WTC11 (cell line): ENCODE data around the gene SARS1. TPM values are rescaled to one million over a fixed set of nuclear protein-coding genes. Genes with fewer than 3 reads are reported as not detected.
"Not testable (repeated sequence)": the region's sequence is repeated elsewhere in the genome, so short reads cannot be mapped to it uniquely, and the experiment has no call there.

ENCODE experiments used
- ATAC-seq: fragments of 200-7000 bp; cut with Tn5 transposase; 2 replicates; pipeline ENCODE4 v1.10.0; 2021; ENCODE audit warnings: mild to moderate bottlenecking, moderate library complexity
- CTCF ChIA-PET: fragments of 300-600 bp; sonication (Branson Sonifier 250); formaldehyde crosslinking; loops from one replicate; lab custom pipeline; 2021; ENCODE audit warnings: antibody characterized with exemption; lab: Charles Lee
- POLR2A ChIA-PET: fragments of 350-600 bp; sonication (Branson Sonifier 250); formaldehyde crosslinking; loops from one replicate; lab custom pipeline; 2021; ENCODE audit warnings: antibody characterized with exemption; lab: Charles Lee
- DNase-seq: peaks from one replicate; pipeline ENCODE4 v3.0.0; 2021; ENCODE audit warnings: low spot score
- H3K27ac Mint-ChIP-seq: 2 replicates; pipeline ENCODE4 v1.8.0; 2021; ENCODE audit warnings: mixed read lengths
- H3K27me3 Mint-ChIP-seq: 2 replicates; pipeline ENCODE4 v1.8.0; 2021; ENCODE audit warnings: low read depth, mild to moderate bottlenecking, moderate library complexity, mixed read lengths
- H3K36me3 Mint-ChIP-seq: 2 replicates; pipeline ENCODE4 v1.8.0; 2021; ENCODE audit warnings: mixed read lengths
- H3K4me1 Mint-ChIP-seq: 2 replicates; pipeline ENCODE4 v1.8.0; 2022; ENCODE audit warnings: mixed read lengths
- H3K4me3 Mint-ChIP-seq: 2 replicates; pipeline ENCODE4 v1.8.0; 2021; ENCODE audit warnings: mild to moderate bottlenecking, moderate library complexity, mixed read lengths
- H3K9me3 Mint-ChIP-seq: 2 replicates; pipeline ENCODE4 v1.8.0; 2021; ENCODE audit warnings: mixed read lengths
- HMGA2 ChIP-seq: fragments of 250-450 bp; sonication (Bioruptor Pico); IDR thresholded peaks from 2 replicates; pipeline ENCODE4 v1.4.0; 2021; ENCODE audit warnings: mild to moderate bottlenecking, moderate library complexity
- KAT7 ChIP-seq: sonication (generic); formaldehyde crosslinking; IDR thresholded peaks from 2 replicates; pipeline ENCODE4 v1.8.1; 2023; ENCODE audit warnings: missing genetic modification reagents, mild to moderate bottlenecking, borderline replicate concordance
- NFATC4 ChIP-seq: fragments of 250-450 bp; sonication (Bioruptor Pico); IDR thresholded peaks from 2 replicates; pipeline ENCODE4 v1.9.0; 2021; ENCODE audit warnings: mild to moderate bottlenecking
- NFE2L1 ChIP-seq: sonication (generic); formaldehyde crosslinking; IDR thresholded peaks from 2 replicates; pipeline ENCODE4 v1.8.1; 2023; ENCODE audit warnings: missing genetic modification reagents
- NR3C1 ChIP-seq: sonication (generic); formaldehyde crosslinking; conservative IDR thresholded peaks from 2 replicates; pipeline ENCODE4 v1.8.1; 2023; ENCODE audit warnings: low read depth, mild to moderate bottlenecking, missing genetic modification reagents
- RELA ChIP-seq: sonication (generic); formaldehyde crosslinking; IDR thresholded peaks from 2 replicates; pipeline ENCODE4 v1.8.1; 2022; ENCODE audit warnings: missing genetic modification reagents, mild to moderate bottlenecking, borderline replicate concordance
- SMAD4 ChIP-seq: sonication (generic); formaldehyde crosslinking; IDR thresholded peaks from 2 replicates; pipeline ENCODE4 v1.8.0; 2022; ENCODE audit warnings: mild to moderate bottlenecking, missing genetic modification reagents
- TCF7 ChIP-seq: sonication (generic); formaldehyde crosslinking; IDR thresholded peaks from 2 replicates; pipeline ENCODE4 v1.8.0; 2022; ENCODE audit warnings: mild to moderate bottlenecking, low read depth, missing genetic modification reagents, moderate library complexity
- ZNF219 ChIP-seq: sonication (generic); formaldehyde crosslinking; IDR thresholded peaks from 2 replicates; pipeline ENCODE4 v1.8.0; 2023; ENCODE audit warnings: missing genetic modification reagents, mild to moderate bottlenecking, borderline replicate concordance
- ZNF416 ChIP-seq: fragments of 250-450 bp; sonication (Bioruptor Pico); IDR thresholded peaks from 2 replicates; pipeline ENCODE4 v1.9.0; 2021; ENCODE audit warnings: mild to moderate bottlenecking, inconsistent platforms
- ZNF671 ChIP-seq: fragments of 250-450 bp; sonication (Bioruptor Pico); IDR thresholded peaks from 2 replicates; pipeline ENCODE4 v1.8.0; 2021; ENCODE audit warnings: mild to moderate bottlenecking
- total RNA-seq: library from RNA; stranded (reverse); gene quantifications from 3 replicates; pipeline ENCODE4 v1.2.3, GENCODE V29; 2021
- TF ChIP-seq, protein P1 (sequence below): fragments of 250-450 bp; sonication (Bioruptor Pico); IDR thresholded peaks from 2 replicates; pipeline ENCODE4 v1.9.0; 2021; ENCODE audit warnings: mild to moderate bottlenecking, borderline replicate concordance
- TF ChIP-seq, protein P2 (sequence below): sonication (generic); formaldehyde crosslinking; IDR thresholded peaks from 2 replicates; pipeline ENCODE4 v1.8.1; 2022; ENCODE audit warnings: low read depth, missing genetic modification reagents, borderline replicate concordance

Gene SARS1
- total RNA-seq, 1 experiment from 2014 or later = 149 TPM

DNA sequence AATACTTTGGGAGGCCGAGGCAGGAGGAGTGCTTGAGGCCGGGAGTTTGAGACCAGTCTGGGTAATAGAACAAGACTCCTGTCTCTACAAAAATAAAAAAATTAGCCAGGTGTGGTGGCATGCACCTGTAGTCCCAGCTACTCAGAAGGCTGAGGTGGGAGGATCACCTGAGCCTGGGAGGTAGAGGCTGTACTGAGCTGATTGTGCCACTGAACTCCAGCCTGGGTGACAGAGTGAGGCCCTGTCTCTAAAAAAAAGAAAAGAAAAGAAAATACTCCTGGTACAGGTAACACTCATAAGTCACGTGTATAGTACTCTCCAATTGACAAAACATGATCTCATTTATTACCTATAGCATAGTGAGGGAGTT, 33.0 kb upstream of the SARS1 start:
- CTCF ChIA-PET = interaction anchor here (0.6 to 2.0 kb wide), 5 partner anchors 11 to 624 kb away, joined by 3 to 8 read pairs (median 4); a partner anchor contains a TSS
- not testable (repeated sequence) for H3K4me3 Mint-ChIP-seq
- POLR2A ChIA-PET = interaction anchor here (0.6 kb wide), 1 partner anchor 59 kb away, joined by 5 read pairs; no protein-coding TSS in a partner anchor

DNA sequence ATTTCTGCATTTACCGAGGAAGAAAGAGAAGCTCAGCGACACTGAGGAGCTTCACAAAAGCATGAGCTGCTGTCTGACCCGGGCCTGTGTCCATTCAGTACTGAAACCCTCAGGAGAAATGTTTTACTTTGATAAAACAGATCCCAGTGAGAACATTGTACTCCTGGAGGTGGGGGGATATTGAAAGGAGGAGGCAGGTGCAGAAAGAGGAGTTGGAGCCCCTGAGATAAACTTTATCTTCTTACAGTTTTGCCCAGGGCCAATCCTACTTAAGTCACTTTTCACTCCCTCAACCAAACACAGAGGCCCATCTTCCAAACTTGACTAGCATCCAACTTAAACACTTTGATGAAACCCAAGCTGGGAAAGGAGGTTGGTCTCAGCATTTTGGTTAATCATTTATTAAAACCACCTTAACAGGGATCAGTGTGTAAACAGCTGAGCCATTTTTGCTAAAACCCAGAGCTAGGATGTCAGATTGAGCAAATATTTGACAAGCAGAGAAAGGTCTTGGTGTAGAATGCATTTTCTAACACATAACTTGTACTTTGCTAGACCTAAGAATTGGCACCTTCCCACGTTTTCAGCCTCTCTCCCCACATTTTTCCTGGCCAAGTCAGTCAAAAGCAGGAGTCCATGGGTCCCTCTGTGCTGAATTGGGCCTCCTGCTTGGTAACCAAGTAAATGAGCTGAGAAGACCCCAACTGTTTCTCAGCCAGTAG, 32.5 kb upstream of the SARS1 start:
- DNase-seq (no peak), ATAC-seq (no peak)
- TF ChIP-seq ZNF416 (CRISPR knock-in tag) (no peak), ZNF219 (CRISPR knock-in tag) (no peak), NFATC4 (CRISPR knock-in tag) (no peak), HMGA2 (CRISPR knock-in tag) (no peak), NR3C1 (no peak), RELA (CRISPR knock-in tag) (no peak)
- Mint-ChIP-seq H3K9me3 (peaks cover 15% of the 10 kb centered on the region), H3K36me3 (peaks cover 9% of the 10 kb centered on the region), H3K4me1 (peaks cover 4% of the 10 kb centered on the region), H3K27me3 (peaks cover 3% of the 10 kb centered on the region; the same call in 1 of the 2 replicates), H3K27ac (no peak overlapping the region), H3K4me3 (no peak overlapping the region)
- POLR2A ChIA-PET = no interaction called here
- CTCF ChIA-PET = interaction anchor here (0.6 to 2.0 kb wide), 5 partner anchors 10 to 624 kb away, joined by 3 to 8 read pairs (median 4); a partner anchor contains a TSS

More for the DNA sequence above, 33.0 kb upstream of the SARS1 start:
- H3K9me3 Mint-ChIP-seq = peaks cover 15% of the 10 kb centered on the region
- DNase-seq, H3K36me3 Mint-ChIP-seq, H3K27me3 Mint-ChIP-seq, H3K4me1 Mint-ChIP-seq, H3K27ac Mint-ChIP-seq, ATAC-seq: not testable (repeated sequence)

DNA sequence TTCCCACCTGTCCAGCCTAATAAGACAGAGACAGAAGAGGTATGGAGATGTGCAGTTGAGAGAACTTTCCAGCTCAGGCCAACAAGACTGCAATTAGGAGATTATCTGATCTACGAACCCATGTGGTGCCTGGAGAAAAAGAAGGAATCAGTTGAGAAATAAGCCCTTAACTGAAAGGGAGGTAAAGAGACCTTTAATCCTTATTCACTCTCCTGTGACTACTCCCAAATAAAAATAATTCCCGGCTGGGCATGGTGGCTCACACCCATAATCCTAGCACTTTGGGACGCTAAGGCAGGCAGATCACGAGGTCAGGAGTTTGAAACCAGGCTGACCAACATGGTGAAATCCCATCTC, 31.9 kb upstream of the SARS1 start:
- H3K27me3 Mint-ChIP-seq = peaks cover 3% of the 10 kb centered on the region; the same call in 1 of the 2 replicates
- no peak overlapping the region for H3K4me3 Mint-ChIP-seq
- DNase-seq (no peak), ATAC-seq (no peak)
- H3K4me1 Mint-ChIP-seq = peaks cover 9% of the 10 kb centered on the region
- CTCF ChIA-PET = interaction anchor here (0.6 to 2.0 kb wide), 5 partner anchors 9 to 69 kb away, joined by 3 to 8 read pairs (median 4); a partner anchor contains a TSS
- no peak overlapping the region for H3K27ac Mint-ChIP-seq
- peaks cover 15% of the 10 kb centered on the region for H3K9me3 Mint-ChIP-seq
- peaks cover 9% of the 10 kb centered on the region for H3K36me3 Mint-ChIP-seq
- POLR2A ChIA-PET = no interaction called here
- TF ChIP-seq NR3C1 (no peak), NFE2L1 (no peak), TCF7 (CRISPR knock-in tag) (no peak)
- TF ChIP-seq, protein P1, sequence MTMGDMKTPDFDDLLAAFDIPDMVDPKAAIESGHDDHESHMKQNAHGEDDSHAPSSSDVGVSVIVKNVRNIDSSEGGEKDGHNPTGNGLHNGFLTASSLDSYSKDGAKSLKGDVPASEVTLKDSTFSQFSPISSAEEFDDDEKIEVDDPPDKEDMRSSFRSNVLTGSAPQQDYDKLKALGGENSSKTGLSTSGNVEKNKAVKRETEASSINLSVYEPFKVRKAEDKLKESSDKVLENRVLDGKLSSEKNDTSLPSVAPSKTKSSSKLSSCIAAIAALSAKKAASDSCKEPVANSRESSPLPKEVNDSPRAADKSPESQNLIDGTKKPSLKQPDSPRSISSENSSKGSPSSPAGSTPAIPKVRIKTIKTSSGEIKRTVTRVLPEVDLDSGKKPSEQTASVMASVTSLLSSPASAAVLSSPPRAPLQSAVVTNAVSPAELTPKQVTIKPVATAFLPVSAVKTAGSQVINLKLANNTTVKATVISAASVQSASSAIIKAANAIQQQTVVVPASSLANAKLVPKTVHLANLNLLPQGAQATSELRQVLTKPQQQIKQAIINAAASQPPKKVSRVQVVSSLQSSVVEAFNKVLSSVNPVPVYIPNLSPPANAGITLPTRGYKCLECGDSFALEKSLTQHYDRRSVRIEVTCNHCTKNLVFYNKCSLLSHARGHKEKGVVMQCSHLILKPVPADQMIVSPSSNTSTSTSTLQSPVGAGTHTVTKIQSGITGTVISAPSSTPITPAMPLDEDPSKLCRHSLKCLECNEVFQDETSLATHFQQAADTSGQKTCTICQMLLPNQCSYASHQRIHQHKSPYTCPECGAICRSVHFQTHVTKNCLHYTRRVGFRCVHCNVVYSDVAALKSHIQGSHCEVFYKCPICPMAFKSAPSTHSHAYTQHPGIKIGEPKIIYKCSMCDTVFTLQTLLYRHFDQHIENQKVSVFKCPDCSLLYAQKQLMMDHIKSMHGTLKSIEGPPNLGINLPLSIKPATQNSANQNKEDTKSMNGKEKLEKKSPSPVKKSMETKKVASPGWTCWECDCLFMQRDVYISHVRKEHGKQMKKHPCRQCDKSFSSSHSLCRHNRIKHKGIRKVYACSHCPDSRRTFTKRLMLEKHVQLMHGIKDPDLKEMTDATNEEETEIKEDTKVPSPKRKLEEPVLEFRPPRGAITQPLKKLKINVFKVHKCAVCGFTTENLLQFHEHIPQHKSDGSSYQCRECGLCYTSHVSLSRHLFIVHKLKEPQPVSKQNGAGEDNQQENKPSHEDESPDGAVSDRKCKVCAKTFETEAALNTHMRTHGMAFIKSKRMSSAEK (CRISPR knock-in tag) = no peak
- TF ChIP-seq, protein P2, sequence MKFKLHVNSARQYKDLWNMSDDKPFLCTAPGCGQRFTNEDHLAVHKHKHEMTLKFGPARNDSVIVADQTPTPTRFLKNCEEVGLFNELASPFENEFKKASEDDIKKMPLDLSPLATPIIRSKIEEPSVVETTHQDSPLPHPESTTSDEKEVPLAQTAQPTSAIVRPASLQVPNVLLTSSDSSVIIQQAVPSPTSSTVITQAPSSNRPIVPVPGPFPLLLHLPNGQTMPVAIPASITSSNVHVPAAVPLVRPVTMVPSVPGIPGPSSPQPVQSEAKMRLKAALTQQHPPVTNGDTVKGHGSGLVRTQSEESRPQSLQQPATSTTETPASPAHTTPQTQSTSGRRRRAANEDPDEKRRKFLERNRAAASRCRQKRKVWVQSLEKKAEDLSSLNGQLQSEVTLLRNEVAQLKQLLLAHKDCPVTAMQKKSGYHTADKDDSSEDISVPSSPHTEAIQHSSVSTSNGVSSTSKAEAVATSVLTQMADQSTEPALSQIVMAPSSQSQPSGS = no peak

DNA sequence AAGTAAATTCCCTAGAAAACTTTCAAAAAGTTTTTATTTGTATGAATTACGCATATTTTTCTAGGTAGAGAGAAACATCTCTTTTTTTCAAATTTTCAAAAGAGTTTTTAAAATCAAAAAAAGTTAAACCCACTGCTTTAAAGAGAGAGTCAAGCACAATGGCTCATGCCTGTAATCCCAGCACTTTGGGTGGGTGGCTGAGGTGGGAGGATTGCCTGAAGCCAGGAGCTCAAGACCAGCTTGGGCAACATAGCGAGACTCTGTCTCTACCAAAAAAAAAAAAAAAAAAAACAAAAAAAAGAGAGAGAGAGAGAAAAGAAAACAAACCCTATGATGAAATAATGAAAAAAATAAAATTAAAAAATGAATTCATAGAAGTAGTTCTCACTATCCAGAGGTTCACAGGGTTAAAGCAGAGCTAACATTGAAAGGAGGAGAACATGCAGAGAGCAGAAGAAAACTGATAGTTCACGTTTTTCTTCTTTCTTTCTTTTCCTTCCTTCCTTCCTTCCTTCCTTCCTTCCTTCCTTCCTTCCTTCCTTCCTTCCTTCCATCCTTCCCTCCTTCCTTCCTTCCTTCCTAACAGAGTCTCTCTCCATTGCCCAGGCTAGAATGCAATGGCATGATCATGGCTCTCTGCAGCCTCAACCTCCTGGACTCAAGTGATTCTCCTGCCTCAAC, 30.5 kb upstream of the SARS1 start:
- CTCF ChIA-PET = interaction anchor here (0.6 to 1.4 kb wide), 5 partner anchors 18 to 1847 kb away, joined by 3 to 6 read pairs (median 5); no protein-coding TSS in a partner anchor
- Mint-ChIP-seq H3K4me3 (no peak overlapping the region), H3K27me3 (peaks cover 3% of the 10 kb centered on the region; the same call in 1 of the 2 replicates), H3K36me3 (peaks cover 2% of the 10 kb centered on the region; the same call in 1 of the 2 replicates), H3K4me1 (peaks cover 10% of the 10 kb centered on the region), H3K27ac (no peak overlapping the region), H3K9me3 (peaks cover 8% of the 10 kb centered on the region)
- TF ChIP-seq KAT7 (no peak), SMAD4 (CRISPR knock-in tag) (no peak), ZNF671 (CRISPR knock-in tag) (no peak)
- POLR2A ChIA-PET = no interaction called here
- DNase-seq (no peak), ATAC-seq (no peak)
